Frontal cortex (tissue), 4 donors: ENCODE data around the gene WDR86. TPM values are rescaled to one million over a fixed set of nuclear protein-coding genes. Genes with fewer than 3 reads are reported as not detected.

Experiments used
- DNase-seq, 2 donors: peaks; one replicate each; pipeline ENCODE4 v3.0.0; 2012; ENCODE audit warnings: low spot score in 2 of 2
- FAIRE-seq: peaks from 2 replicates; lab custom pipeline; 2012; peaks lifted over from hg19 to GRCh38; lab: Jason Lieb, UNC
- total RNA-seq: library from RNA; depleted of rRNA; stranded (reverse); fragments of >200 nt; gene quantifications from one replicate; pipeline ENCODE4 v1.2.3, GENCODE V29; 2014
- donor health status: control.
- donor health status: control.
- donor health status: control.

The WDR86 gene
- total RNA-seq, 1 donor from 2014 or later = 49.7 TPM

DNA sequence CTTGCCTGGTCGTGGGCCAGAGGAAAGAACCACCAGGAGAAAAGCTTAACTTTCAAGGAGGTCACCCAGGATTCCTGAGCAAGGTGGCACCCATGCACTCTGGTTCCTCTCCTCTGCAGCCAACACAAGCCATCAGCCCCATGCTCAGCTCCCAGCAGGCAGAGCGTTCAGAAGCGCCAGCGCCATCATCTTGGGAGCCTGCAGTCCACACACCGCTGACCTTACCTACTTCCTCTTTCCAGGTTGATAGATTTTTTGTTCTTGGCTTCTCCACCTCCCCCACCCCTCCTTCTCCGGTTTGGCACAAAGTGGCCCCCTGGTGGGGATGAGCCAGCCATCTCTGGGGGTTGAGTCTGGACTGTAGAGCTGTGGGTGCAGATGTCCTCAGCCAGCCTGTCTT lies 1.7 kb upstream of the WDR86 start:
- no peak for FAIRE-seq

GRCh38 chr7:151410405-151411390 lies 860 bp upstream of the WDR86 start:
- FAIRE-seq (no peak), DNase-seq (no peak)

More for the DNA sequence above, 1.7 kb upstream of the WDR86 start:
- no peak for DNase-seq

DNA sequence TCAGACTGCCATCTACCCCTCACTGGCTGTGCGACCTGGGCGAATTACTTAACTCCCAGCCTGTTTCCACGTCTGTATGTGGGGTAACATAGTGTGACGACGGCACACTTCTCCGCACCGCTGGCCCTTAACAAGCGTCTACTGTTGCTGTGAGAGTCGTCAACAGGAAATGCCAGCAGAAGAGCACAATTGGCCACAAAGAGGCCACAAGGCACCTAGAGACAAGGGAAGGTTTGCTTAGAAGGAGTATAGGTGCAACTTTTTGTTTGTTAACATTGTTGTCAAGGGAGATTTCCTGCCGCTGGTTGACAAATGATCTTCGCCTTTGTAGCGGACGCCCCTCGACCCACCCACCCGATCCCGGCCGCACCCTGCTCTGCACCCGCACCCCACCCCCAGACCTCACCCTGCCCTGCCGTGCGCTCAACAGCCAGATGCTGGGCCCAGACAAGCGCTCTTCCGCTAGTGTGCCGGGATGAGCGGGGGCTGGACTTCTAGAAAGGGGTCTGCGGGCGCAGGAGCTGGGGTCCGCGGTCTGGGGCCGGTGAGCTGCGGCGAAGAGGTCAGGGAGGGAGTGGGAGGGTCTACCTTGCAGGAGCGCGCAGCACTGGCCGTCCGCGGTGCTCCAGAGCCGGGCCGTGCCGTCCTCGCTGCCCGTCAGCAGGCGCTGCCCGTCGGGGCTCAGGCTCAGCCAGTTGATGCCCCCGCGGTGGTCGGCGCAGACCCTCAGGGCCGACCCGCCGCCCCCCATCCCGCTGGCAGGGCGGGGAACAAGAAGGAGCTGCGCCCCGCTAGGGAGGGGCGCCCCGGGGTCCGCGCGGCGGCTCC lies 785 bp downstream of the WDR86 start:
- FAIRE-seq (no peak), DNase-seq (no peak)

DNA sequence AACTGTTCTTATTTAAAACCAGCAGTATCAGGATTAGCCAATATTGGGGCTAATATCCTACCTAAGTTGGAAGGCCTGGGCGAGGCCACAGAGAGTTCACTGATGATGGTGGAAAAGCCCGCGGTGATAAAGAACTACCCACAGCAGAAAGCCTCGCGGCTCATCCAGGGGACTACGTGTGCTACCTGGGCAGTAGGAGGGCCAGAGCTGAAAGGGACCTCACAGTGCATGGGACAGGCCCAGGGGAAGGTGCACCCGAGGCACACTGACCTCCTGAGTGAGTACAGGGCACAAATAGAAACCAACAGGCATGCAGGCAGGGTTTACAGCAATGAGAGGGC lies 1.4 kb downstream of the WDR86 start:
- FAIRE-seq = no peak
- DNase-seq = no peak

DNA sequence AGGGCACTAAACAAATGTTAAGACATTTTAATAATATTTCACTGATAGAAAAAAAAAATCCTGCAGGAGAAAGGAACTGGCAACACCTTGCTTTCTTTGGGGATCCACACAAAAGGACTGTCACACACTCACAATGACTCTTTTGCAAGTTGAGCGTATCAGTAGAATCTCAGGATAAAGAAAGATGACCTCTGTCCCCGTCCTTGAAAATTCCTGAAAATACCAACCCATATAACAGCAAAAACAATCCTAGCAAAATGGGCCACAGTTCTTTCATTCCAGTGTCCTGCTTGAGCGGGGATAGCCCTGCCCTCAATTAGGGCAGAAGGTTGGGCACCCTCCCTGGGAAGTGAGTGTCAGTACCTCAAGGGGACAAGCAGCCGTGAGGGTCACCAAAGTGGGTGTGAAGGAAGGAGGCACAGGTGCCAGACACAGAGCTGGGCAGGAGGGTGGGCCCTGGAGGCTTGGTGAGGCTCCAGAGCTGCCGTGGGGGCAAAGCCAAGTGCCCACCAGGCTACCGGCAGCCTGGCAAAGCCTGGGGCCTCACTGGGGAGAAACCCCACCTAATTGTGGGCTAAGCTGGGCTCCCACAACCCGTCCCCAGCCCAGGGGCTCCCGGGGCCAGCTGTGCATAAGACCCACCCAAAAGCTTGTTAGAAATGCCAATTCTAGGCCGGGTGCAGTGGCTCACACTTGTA lies 2.8 kb downstream of the WDR86 start:
- DNase-seq (no peak), FAIRE-seq (no peak)

DNA sequence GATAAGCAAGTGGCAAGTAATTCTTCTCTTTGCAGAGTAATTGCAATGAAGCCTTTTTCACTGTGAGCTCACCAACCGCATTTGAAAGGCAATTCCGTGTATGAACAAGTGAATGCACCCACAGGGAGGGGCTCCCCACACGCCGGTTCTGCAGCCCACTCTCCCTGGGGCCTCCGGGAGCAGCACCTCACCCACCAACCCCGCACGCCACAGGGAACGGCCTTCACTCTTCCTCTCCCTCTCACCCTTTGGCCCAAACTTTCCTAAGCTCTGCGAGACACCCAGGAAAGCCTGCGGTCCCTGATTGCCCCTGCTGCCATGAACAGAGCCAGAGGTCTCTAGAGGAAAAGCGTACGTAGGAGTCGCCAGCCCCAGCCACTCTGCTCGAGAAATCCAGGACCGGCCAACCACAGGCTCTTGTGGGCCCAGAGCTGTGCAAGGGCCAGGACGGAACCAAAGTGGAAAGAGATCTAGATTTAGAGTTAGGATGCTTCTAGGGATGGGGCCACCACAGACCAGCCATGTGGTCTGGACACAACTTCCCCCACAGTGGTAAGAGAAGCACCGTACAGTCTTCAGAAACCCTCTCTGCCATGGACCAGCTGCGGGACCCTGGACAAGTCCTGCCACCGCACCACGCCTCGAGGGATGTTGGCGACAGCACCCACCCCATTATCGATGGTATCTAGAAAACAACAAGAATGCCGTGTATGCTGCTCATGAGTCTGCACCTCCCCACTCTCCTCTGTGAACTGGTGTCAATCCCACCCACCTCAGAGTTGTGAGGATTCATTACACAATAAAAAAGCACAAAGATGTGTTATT lies 3.6 kb downstream of the WDR86 start:
- no peak for FAIRE-seq
- no peak for DNase-seq

- DNase-seq = no peak
- FAIRE-seq = no peak
Measured at GRCh38 chr7:151405588-151405987, 4.2 kb downstream of the WDR86 start.

DNA sequence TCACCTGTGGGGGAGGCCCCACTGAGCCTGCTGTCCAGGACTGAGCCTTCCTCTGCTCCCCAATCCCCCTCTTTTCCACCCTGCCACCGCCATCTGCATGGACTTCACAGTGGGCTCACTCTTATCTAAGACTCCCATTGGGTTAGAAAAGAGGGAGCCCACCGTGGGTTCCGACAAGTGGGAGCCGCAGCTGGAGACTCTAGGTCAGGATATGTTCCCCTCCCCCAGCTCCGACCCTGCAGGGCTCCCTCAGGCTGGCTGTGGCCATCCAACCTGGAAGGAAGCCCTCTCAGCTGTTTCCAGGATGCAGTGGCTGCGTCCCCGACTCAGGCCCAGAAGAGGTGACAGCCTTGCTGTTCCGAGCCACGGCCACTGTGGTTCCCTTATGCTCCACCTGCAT lies 4.8 kb downstream of the WDR86 start:
- no peak for DNase-seq

DNA sequence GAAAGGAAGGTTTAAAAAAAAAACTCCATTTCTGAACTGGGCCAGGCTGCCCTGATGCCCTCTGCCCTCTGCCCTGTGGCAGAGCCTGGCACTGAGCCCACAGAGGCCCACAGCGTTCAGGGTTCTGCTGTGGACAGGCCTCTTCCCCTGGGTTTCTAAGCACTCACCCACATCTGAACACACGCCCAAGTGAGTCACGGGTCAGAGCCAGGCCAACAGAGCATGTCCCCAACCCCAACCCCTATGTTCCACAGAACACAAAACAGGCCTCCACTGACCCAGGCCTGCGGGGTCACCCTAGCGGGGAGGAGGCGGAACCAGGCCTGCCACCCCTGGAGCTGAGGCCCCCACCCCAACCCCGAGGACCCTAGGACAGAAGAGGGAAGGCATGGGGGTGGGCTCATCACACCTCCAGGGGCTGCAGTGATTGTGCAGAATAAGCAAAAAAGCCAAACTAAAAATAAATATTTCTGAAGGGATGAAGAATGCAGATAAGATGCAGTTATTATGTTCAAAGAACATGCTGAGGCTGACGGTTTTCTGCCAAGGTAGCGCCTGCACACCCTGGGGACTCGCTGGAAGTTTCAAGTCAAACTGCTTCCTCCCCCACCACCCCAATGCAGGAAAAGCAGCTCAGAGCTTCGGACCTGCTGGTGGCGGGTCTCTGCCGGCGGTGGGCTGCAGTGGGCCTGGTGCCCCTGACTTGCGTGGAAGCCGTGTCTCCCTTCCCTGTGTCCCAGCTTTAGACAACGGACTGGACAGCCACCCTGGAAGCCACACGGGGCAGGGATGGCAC lies 5.4 kb downstream of the WDR86 start:
- FAIRE-seq = no peak

More for the DNA sequence above, 4.8 kb downstream of the WDR86 start:
- no peak for FAIRE-seq

DNA sequence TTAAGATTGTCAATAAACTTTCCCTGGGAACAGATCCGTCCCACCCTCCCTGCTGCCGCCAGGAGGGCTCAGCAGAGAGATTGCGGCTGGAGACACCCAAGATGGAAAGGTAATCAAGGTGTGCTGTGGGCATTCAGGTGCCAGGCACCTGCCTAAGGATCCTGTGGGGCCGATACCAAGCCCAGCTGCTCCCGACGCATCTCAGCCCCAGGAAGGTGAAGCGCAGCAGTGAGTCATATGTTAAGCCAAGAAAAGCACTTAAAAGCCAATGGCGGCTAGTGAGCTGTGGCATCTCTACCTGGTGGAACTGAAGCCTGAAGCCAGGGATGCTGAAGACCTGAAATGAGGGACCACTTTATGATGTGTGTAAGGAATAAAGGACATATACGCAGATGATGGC lies 6.1 kb downstream of the WDR86 start:
- DNase-seq = no peak
- no peak for FAIRE-seq

More for the DNA sequence above, 5.4 kb downstream of the WDR86 start:
- no peak for DNase-seq

DNA sequence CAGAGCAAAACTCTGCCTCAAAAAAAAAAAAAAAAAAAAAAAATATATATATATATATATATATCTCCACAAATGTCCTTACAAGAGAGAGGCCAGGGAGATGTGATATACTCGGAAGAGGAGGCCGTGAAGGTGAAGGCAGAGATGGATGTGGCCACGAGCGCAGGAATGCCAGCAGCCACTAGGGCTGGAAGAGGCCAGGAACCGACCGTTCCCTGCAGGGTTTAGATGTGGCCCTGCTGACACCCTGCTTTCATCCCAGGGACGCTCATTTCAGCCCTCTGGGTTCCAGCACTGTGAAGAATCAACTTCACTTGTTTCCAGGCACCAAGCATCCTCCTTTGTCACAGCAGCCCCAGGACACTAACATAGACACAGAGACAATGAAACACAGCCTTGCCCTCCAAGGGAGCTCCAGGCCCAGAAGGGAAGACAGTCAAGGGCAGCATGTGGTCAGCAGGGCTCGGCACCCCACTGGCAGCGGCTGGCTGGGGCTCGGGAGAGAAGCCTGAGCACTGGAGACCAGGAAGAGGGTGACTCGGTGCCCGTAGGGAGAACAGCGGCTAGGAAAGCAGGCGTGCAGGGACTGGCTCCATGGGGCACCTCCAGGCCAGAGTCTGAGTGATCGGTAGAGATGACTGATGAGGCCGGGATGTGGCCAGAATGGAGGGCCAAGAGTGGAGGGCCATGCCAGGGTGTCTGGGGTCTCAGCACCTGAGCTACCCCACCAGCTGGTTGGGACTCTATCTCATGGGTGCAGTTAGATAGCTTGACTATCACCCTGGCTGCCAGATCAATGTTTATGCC lies 7.6 kb downstream of the WDR86 start:
- DNase-seq (no peak), FAIRE-seq (no peak)

- FAIRE-seq = no peak
- DNase-seq = no peak
Measured at GRCh38 chr7:151400626-151401315, 9.1 kb downstream of the WDR86 start.

DNA sequence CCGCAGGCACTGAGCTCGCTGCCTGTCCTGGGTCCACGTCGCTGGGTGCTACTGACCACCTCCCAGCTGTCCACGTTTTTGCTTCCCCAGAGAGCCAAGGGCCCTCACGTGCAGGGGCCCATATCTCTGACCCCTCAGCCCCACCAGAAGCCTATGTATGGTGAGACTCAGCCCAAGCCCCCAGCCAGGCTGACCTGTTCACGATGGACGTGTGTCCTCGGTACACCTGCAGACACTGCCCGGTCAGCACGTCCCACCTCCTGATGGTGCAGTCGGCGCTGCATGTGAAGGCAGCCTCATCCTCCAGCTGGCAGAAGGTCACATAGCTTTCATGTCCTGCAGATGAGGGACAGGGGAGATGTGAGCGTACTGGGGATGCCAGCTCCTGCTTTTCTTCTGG lies 9.9 kb downstream of the WDR86 start:
- DNase-seq = no peak
- no peak for FAIRE-seq

DNA sequence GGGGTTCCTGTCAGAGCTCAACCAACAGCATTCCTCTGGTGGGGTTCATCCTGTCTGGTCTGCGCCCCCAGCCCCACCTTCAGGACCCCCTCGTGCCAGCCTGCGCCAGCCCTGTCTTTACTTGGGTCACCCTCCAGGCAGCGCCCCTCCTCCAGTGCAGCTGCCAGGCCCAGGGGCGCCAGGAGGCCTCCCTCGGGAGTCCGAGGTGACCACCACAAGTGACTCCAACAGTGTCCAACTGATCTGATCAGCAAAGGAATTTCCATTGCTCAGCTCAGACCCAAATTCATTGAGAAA lies 10.6 kb downstream of the WDR86 start:
- DNase-seq (no peak), FAIRE-seq (no peak)

DNA sequence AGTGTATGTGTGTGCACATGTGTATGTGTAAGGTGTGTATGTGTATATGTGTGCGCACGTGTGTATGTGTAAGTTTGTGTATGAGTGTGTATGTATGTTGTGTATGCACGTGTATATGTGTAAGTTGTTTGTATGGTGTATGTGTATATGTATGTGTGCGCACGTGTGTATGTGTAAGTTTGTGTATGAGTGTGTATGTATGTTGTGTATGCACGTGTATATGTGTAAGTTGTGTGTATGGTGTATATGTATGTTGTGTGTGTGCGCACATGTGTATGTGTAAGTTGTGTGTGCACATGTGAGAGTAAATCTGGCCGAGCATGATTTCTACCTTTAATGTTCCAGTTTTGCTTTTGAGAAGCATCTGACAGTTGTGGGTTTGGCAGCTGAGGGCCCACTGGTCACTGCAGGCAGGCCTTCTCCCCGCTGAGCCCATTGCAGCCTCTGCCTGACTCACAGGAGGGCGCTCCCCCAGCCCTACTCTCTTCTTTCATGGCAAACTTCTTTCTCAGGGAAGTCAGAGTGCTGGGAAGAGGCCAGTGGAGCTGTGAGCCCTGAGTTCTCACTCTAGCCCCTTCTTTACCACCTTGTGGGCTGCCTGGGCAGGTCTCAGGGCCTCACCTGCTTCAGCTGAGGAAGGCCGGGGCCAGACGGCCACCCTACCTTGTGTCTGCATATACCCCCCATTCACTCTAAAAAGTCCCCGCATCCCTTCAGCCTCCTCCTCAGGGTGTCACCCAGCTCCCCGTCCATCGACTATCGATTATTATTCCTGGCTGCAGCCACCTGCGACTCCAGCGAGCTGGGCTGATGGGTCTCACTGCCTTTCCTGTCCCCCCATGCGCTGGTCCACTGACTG lies 11.2 kb downstream of the WDR86 start:
- no peak for FAIRE-seq

DNA sequence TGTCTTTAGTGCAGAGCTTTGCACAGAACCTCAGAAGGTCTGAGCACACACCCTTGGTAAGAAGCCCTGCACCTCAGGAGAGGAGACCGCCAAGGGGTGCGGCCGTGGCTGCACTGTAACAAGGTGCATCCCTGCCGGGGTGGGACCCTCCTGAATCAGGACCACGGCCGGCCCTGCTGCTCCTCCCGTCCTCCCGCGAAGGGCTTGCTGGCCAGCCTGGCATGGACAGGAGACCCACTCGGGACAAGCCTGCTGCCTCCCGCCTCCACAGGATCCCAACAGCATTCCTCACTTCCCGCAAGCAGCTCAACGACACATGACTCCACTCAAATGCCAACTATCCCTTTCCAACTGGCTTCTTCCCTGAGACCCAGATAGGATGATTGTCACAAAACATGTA lies 12.8 kb downstream of the WDR86 start:
- DNase-seq (no peak), FAIRE-seq (no peak)

More for the DNA sequence above, 11.2 kb downstream of the WDR86 start:
- no peak for DNase-seq
